GM20431 (cell line): ENCODE results near the gene PHLDB1.
"Not testable (repeated sequence)": the region's sequence is repeated elsewhere in the genome, so short reads cannot be mapped to it uniquely, and the experiment has no call there.

ENCODE experiments used
- in situ Hi-C: fragments of 300-500 bp; cut with MseI, MboI; formaldehyde crosslinking; loops from one replicate; pipeline ENCODE4 v1.15.0; 2020; ENCODE audit warnings: low sequenced_read_pairs; ENCODE audit not compliant: unreplicated experiment

PHLDB1 gene

DNA sequence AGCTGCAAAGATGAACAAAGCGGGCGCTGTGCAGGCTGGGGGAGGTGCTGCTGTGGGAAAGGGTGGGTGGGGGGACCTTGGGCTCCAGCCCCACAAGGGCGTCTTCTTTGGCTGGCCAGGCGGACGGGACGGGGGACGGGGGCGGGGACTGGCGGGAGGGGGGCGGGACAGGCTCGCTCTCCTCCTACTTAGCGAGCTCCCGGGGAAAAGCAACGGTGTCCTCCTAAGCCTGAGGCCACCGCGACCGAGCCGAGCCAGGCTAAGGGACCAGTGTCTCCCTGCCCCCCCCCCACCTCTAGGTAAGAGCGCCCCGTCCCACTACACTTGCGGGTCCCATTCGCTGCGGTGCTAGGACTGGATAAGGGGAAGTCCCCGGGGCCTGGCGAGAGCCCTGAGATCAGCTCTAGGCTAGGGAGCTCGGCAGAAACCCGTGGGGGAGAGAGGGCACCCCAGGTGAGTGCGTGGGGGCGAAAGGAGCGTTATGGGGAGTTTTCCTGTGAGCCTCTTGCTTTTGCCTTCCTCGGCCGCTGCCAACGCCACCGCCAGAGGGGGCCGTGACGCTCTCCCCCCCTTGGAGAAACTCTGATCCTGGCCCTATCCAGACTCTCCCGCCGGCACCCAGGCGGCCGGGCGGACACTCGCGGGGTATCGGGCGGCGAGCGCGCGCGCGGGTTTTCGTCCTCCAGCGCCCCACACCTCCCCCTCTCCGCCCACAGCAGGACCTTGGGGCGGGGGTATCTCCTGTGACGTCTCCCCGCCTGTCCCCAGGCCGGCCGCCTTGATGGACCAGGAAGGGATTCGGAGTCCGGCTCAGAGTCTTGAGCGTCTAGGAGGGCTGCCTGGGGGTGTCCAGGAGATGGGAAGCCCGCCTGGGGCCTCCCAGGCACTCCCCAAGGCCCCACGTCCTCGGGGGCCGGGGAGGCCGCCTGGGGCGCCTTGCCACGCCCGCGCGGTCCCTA is at the start of gene PHLDB1:
Gene PHLDB1, plus strand, starts transcription at position 215 of the 959 bp plus-strand sequence. CDS start 6,222 bp downstream, outside the sequence.
- in situ Hi-C loops, result no loop called here

DNA sequence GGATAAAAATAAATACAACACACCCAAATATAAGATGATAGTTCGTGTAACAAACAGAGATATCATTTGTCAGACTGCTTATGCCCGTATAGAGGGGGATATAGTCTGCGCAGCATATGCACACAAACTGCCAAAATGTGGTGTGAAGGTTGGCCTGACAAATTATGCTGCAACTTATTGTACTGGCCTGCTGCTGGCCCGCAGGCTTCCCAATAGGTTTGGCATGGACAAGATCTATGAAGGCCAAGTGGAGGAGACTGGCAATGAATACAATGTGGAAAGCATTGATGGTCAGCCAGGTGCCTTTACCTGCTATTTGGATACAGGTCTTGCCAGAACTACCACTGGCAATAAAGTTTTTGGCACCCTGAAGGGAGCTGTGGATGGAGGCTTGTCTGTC is 46.6 kb upstream of the PHLDB1 start:
- in situ Hi-C loops, result no loop called here

DNA sequence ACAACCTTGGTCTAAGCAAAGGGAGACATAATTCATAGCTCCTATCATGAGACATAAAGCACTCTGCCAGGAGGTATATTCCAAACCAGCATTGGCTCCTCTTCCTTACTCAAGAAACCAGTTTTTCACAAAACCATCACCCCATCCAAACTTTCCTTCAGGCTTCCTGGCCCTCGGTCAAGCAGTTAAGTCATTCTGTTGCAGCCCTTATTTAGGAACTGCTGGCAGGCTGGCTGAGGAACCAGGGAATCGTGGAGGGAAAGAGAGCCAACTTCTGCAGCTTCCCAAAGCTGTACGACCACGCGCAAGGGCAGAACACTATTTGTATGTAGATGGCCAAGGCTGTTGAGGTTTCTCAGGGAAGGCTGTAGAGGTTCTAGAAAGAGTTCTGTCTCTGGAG is 42.4 kb upstream of the PHLDB1 start:
- in situ Hi-C loops, result no loop called here

DNA sequence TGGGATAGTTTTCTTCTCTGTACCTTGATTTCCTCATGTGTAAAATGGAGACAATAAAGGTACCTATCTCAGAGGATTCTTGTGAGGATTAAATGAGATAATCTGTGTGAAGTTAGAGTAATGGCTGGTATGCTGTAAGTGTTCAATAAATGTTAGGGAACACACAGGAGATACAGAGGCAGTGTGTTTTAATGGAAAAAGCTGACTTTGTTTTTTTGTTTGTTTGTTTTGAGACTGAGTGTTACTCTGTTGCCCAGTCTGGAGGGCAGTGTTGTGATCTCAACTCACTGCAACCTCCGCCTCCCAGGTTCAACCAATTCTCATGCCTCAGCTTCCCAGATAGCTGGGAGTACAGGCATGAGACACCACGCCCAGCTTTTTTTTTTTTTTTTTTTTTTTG is 37.7 kb upstream of the PHLDB1 start:
- in situ Hi-C loops, result no loop called here

DNA sequence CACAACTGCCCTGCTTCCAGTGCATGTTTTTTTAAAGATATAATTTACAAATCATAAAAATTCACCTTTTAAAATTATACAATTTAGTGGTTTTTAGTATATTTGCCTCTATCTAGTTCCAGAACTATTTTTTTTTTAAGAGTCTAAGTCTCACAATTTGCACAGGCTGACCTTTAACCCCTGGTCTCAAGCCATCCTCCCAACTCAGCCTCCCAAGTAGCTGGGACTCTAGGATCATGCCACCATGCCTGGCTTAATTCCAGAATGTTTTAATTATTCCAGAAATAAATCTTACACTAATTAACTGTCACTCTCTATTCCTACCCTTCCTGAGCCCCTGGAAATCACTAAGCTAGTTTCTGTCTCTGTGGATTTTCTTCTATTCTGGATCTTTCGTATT is 36.6 kb upstream of the PHLDB1 start:
- in situ Hi-C loops, result no loop called here

DNA sequence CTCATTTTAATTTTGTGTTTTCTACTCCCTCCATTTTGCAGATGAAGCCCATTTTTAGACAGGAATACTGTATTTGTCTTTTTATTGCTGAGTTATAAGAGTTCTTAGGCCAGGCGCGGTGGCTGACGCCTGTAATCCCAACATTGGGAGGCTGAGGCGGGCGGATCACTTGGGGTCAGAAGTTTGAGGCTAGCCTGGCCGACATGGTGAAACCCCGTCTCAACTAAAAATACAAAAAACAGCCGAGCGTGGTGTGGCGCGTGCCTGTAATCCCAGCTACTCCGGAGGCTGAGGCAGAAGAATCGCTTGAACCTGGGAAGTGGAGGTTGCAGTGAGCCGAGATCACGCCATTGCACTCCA is 35.7 kb upstream of the PHLDB1 start:
- in situ Hi-C loops, result not testable (repeated sequence)

DNA sequence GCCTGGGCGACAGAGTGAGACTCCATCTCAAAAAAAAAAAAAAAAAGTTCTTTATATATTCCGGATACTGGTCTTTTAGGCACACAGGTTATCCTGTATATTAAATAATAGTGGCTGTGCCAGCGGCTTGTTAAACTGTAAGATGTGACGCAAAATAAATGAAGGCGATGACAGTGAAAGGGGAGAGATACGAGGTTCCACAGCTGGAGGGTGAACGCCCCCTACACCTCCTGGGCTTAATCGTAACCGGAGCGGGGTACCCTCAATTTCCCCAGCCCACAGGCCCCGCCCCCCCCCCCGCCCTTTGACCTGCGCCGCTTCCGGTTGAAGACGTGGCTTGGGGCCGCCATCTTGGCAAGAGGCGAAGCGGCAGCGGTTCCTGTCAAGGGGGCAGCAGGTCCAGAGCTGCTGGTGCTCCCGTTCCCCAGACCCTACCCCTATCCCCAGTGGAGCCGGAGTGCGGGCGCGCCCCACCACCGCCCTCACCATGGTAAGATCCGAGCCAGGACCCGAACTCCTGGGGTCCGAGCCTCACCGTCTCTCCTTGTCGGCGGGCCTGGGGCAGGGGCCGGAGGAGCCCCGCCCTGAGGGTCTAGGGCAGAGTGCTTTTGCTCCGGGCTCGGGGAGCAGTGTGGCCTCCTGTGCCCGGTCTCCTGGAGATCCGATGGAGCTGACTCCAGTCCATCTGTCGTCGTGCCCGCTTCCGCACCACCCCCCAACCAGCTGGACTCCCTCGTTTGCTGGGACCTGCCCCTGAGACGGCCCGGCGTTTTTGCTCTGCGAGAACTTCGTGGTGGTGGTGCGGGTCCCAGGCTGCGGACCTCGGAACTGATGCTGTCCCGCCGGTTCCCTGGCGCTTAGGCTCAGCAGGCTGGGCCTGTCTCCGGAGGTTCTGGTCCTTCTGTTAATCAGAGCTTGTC is 35.1 kb upstream of the PHLDB1 start, which contains the start of gene ARCN1:
Gene ARCN1, plus strand, starts transcription at position 349 of the 920 bp plus-strand sequence. Its CDS starts 139 bp downstream, at position 488.
- in situ Hi-C loops, result no loop called here

DNA sequence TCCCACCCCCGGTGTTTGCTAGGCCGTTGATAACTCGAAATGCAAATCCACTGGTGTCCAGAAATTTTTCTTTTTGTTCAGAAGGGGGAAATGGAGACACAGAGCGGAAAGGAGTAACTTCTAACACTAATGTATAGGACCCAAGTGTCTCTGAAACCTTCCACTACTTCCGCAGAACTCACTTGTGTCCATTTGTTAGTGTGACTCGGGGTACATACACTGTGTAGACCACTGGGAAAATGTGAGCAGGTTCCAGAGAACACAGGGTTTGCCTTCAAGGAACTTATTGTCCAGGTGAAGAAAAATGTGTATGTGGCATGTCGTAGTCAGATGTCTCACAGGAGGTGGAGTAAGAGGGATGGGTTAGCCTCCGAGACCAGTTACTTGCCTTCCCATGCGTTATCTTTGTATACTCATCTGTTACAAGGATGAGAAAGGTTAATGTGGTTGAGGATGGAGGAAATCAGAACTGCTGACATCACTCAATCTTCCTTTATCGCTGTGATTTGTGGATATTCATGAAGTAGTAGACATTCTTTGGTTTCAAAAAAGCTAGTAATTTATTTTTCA is 34.3 kb upstream of the PHLDB1 start:
- in situ Hi-C loops, result no loop called here

DNA sequence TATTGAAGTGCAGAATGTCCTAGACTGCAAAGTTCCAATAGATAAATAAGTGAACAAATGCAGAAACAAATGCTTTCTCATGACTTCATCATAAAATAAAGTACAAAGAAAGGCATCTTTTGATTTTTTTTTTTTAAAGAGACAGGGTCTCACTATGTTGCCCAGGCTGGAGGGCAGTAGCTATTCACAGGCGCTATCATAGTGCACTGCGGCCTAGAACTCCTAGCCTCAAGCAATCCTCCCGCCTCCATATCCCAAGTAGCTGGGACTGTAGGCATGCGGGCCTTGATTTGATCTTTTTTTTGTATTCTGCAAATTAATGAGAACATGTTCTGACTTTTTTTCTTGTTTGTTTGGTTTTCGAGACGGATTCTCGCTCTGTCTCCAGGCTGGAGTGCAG is 32.8 kb upstream of the PHLDB1 start:
- in situ Hi-C loops, result no loop called here

DNA sequence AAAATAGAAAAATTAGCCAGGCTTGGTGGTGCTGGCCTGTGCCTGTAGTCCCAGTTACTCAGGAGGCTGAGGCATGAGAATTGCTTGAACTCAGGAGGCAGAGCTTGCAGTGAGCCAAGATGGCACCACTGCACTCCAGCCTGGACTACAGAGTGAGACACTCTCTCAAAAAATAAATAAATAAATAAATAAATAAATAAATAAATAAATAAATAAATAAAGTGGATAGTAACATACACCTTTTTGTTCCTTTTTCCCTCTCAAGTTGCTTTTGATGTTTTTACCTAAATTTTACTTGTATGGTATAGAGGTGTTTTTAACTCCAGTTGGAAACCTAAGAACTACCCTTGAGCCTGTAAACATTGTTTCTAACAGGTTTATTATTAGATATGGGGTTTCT is 29.4 kb upstream of the PHLDB1 start:
- in situ Hi-C loops, result not testable (repeated sequence)

DNA sequence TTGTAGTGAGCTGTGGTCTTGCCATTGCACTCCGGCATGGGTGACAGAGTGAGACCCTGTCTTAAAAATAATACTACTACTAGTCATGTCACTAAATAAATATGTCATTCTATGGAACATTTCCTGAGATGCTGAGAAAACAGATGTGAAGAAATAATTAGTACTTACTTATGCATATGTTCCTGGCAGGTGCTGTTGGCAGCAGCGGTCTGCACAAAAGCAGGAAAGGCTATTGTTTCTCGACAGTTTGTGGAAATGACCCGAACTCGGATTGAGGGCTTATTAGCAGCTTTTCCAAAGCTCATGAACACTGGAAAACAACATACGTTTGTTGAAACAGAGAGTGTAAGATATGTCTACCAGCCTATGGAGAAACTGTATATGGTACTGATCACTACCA is 26.4 kb upstream of the PHLDB1 start:
- in situ Hi-C loops, result no loop called here

DNA sequence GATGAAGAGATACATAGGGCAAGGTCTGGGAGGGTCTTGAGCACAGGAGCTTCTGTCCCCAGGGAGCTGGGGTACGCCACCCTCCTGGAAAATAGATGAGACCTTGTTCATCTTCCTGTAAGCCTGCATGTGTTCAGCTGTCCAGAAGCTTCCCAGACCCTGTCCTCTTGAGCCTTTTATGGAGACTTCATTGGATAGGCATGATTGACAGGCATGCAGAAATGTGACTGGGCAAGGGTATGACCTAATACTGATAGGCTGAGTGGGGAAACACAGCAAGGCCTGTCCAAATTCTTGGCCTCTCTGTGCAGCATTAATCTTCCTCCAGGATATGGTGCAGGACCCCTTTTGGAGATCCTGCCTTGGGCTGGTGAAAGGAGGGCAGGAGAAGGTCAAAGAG is 19.5 kb upstream of the PHLDB1 start:
- in situ Hi-C loops, result no loop called here

DNA sequence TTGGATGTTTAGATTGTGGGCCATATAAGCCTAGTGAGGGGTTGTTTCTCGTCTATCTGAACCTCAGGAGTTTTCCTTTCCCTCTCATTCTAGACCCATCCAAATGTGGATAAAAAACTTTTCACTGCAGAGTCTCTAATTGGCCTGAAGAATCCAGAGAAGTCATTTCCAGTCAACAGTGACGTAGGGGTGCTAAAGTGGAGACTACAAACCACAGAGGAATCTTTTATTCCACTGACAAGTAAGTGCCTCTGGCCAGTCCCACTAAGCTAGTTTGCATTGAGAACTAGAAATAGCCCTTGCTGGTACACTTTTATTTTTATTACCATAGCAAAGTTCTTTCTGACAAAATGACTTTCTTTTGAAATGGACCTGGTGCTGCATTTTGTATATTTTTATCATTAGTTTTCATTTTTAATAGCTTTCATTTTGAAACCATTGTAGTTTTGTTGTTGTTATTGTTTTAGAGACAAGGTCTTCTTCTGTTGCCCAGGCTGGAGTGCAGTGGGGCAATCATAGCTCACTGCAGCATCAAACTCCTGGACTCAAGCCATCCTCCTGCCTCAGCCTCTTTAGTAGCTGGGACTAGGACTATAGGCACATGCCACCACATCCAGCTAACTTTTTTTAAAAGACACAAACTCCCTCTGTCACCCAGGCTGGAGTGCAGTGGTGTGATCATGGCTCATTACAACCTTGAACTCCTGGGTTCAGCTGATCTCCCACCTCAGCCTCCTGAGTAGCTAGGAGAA is 14.6 kb upstream of the PHLDB1 start:
- in situ Hi-C loops, result no loop called here

DNA sequence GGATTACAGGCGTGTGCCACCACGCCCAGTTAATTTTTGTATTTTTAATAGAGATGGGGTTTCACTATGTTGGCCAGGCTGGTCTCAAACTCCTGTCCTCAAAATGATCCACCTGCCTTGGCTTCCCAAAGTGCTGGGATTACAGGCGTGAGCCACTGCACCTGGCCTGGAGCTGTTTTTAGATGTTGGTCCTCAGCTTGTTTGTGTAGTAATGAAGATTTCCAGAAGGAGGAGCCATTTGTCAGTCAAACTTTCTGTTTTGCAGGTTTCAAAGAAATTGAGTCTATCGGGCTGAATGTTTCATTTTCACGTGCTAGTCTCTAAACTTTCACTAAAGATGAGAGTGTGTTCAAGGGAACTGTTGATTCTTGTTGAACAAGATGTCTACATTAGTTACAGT is 12.4 kb upstream of the PHLDB1 start:
- in situ Hi-C loops, result not testable (repeated sequence)

DNA sequence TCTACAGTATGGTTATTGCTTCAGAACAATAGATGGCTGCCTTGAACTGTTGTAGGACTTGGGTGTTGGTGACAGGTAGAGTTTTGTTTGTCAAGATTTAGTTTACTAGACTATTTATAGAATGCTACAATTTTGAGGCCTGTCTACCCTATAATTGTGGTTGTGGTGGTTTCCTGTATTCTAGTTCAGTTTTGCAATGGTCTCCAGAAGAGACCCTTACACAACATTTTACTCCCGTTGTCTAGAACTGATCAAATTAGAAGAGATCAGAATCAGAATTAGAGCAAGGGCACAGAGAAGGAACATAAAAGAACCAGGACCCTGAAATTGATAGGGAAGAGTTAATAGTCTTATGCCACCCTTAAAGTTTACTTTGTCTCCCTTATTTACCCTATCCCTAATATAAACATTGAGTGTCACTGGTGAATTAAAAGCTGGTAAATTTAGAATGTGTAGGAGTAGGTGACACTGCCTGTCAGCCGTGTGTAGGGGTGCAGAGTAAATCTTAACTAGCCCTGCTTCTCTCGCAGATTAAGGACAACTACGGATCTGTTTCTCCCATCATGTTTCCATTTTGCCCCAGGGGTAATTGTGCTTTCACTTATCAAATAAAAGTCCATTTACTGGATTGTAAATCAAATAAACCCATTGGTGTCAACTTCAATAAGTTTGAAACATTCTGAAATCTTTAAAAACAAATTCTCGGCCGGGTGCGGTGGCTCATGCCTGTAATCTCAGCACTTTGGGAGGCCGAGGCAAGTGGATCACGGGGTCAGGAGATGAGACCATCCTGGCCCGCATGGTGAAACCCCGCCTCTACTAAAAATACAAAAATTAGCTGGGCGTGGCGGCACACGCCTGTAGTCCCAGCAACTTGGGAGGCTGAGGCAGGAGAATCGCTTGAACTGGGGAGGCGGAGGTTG is 10.9 kb upstream of the PHLDB1 start:
- in situ Hi-C loops, result no loop called here

DNA sequence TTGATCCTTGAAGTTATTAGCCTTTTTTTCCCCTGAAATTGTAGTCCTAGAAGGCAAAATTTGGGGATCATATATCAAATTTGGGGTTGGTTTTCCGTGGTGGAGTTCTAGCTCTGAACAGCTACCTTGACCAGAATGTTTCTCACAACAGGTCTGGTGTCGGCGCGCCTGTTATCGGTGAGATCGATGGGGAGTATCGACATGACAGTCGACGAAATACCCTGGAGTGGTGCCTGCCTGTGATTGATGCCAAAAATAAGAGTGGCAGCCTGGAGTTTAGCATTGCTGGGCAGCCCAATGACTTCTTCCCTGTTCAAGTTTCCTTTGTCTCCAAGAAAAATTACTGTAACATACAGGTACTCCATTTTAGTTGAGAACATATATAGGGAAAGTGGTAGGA is 9.9 kb upstream of the PHLDB1 start:
- in situ Hi-C loops, result no loop called here

DNA sequence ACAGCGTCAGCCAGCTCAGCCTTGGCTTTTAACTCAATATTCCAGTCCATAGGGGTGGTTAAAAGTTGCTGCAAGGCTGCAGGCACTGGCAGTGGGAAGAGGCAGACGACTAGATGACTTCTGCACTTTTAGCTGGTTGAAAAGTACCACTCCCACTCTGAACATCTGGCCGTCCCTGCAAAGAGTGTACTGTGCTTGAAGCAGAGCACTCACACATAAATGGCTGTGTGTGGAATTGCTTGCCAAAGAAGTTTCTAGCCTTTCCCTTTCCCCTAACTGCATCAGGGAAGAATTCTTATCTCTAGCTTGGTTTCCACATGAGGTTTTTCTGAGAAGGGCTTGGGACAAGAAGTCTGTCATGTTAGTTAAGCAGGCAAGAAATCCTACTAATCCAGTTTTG is 5.1 kb upstream of the PHLDB1 start:
- in situ Hi-C loops, result no loop called here

DNA sequence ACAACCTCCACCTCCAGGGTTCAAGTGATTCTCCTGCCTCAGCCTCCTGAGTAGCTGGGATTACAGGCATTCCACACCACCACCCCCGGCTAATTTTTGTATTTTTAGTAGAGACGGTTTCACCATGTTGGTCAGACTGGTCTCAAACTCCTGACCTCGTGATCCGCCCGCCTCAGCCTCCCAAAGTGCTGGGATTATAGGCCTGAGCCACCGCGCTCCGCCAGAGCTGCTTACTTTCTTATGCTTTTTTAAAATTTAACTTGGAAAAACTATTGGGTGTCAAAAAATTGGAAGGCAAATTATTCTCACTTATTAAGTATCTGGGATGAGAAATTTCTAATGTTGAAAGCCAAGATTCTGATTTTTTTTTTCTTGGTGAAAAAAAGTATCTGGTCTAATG is 3.7 kb upstream of the PHLDB1 start:
- in situ Hi-C loops, result not testable (repeated sequence)

DNA sequence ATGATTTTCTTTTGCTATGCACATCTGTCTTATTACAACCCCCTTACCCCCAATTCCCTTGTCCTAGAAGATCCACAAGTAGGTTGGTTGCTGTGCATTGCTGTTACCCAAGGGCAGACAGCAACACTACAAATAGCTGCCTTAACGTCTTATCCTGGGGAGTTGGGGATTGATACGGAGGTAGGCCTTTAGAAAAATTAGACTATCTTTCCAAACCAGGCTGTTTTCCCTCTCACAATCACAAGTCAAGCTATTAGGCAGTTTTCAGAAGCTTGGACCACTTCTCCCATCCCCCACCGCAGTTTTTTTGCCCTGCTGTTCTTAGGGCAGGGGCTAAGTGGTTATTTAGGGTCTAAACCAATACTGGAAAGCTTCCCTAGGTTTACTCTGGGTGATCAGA is 2.8 kb upstream of the PHLDB1 start:
- in situ Hi-C loops, result no loop called here
